Cerebellar cortex (tissue), 1 donor: ENCODE results near the gene PCP2.
A peak's percentile ranks its signal among the peaks of the same experiment; 100 is the strongest.
"Not testable (repeated sequence)": the region's sequence is repeated elsewhere in the genome, so short reads cannot be mapped to it uniquely, and the experiment has no call there.

ENCODE experiments used
- DNase-seq: peaks from one replicate; pipeline ENCODE4 v3.0.0-alpha.2; 2015; ENCODE audit warnings: low spot score

Gene PCP2

DNA sequence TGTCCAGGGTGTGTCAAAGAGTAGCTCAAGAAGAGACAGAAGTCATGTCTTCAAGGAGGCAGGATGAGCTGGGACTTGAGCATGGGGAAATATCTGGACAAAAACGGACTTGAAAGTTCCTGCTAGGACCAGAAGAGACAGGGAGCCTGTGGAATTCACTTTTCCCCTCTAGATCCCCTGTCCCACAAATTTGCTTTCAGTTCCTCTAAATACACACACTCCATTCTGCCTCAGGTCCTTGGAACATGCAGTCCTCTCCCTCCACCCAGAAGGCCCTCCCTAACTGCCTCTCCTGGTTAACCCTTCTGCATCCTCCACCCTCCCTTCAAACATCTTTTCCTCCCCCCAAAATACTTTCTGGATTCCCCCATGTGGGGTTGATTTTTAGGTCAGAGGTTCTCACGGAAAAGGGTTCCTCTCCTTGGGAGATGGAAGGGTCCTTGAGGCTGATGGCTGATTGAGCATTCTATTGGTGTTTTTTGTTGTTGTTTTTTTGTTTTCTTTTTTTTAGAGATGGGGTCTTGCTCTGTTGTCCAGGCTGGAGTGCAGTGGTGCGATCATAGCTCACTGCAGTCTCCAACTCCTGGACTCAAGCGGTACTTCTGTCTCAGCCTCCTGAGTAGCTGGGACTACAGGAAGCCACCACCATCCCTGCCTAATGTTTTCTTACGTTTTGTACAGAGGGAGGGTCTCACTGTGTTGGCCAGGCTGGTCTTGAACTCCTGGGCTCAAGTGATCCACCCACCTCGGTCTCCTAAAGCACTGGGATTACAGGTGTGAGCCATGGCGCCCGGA, 28.4 kb upstream of the PCP2 start:
- no peak for DNase-seq

DNA sequence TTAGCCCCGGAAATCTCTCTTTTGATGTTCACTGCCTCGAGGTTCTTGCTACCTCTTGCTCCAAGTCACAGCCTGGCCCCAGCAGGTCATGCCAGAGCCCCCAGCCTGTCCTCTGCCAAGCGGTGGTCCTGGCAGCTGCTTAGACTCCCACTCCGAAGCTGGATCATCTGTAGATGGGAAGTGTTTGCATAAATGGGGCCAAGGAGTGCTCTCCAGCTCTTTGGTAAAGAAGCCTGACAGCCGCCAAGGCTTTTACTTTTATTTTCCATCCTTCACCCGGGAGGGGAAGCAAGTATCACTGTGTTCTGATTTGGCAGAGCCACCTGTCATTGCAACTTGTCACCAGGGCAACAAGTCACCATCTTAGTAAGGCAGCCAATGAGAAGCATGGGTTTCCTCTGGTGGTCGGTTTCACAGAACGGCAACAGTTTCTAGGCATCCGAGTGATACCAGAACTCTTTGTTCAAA, 24.7 kb upstream of the PCP2 start:
- DNase-seq, result no peak

DNA sequence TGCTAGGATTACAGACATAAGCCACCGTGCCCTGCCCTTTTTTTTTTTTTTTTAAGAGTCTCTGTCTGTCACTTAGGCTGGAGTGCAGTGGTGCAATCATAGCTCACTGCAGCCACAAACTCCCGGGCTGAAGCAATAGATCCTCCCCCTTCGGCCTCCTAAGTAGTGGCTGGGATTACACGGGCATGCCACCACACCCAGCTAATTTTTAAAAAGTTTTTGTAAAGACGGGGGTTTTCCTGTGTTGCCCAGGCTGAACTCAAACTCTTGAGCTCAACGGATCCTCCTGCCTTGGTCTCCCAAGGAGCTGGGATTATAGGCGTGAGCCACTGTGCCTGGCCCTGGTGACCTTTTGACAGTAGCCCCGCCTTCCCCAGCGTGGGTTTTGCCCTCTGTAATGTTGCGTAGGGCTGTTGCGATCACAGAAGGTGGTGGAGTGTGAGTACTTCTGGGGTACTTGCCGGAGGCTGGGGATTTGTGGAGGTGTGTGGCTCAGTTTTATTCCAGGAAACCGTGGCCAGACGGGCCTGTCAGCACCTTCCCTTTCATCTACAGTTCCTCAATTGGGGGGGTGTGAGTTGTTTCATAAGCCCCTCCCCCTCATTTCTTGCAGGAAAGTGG, 23.7 kb upstream of the PCP2 start:
- no peak for DNase-seq

DNA sequence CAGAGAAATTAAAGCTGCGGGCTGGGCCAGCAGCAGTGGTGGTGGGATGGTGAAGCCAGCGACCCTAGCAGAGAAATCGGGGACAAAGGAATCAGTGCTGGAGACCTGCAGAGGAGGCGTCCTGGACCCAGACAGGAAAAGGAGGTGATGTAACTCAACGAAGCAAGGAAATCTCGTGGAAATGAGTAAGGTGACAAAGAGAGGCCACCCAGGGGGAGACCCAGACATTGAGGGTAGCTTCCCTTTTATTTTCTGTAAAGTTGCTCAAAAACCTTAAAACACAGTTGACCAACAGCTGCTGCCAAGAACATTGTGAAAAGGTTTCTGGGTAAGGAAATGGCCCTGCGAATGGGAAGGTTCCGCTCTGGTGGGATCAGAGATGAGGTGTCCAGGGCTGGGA, 22.1 kb upstream of the PCP2 start:
- no peak for DNase-seq

DNA sequence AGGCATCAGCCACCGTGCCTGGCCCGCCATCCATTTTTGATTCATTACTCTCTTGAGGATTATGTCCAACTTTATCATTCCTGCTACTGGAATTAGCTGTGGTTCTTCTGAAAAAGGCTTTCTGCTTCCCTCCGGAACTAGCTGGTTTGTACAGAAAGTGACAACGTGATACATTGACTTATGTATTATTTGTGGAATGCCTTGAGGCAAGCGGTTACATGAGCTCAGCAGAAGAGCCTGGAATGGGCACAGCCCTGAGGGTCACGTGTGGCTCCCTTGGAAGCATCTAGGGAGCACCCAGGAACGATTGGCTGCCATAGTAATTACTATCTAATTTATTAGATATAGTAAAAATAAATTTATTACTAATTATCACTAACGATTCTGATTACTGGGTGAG, 20.9 kb upstream of the PCP2 start:
- DNase-seq, result no peak

DNA sequence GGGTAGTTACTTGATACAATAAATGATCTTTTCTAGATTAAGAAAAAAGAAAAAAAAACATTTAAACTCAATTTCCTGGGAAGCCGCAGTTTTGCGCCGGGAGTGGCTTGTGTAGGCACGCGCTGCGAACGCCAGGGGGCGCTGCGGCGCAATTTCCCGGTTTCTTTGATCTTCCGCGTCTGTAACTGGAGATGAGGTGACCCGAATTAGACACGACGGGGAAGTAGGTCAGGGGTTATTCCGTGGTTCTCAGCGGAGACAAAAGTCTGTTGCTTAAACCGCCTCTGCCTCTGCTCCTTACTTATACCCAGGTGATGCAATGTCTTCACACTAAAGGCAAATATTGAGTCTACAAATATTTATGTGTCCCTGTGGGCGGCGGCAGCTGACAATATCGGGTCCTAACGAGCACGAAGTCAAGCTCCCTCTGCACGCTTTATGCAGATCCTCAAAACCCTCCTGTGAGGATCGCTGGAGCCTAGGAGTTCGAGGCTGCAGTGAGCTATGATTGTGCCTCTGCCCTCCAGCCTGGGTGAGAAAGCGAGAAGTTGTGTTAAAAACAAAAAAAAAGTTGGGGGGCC, 18.6 kb upstream of the PCP2 start:
- DNase-seq, result peak; percentile 73

DNA sequence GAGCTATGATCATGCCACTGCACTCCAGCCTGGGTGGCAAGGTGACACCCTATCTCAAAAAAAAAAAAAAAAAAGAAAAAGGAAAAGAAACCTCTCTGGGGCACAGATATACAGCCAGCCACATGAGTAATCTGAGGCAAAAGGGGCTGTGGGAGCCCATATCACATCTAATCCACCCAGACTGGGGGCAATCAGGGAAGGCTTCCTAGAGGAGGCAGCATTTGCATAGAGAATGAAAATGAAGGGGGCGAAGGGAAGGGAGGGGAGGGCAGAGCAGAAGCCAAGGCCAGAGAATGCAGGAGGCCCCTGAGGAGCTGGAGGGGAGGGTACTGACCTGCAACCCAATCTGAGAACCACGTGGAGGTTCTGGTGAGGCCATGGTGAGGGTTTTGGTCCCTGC, 16.6 kb upstream of the PCP2 start:
- no peak for DNase-seq

DNA sequence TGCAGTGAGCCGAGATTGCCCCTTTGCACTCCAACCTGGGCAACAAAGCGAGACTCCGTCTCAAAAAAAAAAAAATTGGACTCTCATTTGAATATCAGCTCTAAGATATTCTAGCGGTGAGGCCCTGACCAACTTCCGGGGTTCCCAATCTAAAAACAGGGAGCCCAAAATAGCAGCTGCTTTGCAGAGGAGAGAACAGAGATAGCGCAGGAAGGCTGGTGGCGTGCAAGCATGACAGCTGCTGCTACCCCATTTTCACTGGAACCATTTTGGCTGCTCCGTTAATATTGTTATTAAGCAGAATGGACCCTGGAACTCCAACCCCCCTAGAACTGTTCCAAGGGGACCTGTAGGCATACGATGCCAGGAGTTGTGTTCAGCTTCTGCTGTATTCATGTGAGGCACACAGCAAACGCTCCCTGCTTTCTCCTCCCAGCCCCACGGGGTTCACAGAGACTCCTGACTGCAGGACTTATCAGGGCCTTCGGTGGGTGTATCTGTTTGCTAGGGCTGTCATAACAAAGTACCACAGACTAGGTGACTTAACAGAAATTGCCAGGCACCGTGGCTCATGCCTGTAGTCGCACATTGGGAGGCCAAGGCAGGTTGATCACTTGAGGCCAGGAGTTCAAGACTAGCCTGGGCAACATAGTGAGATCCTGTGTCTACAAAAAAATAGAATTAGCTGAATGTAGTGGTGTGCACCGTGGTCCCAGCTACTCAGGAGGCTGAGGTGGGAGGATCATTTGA, 14.9 kb upstream of the PCP2 start:
- DNase-seq, result no peak

DNA sequence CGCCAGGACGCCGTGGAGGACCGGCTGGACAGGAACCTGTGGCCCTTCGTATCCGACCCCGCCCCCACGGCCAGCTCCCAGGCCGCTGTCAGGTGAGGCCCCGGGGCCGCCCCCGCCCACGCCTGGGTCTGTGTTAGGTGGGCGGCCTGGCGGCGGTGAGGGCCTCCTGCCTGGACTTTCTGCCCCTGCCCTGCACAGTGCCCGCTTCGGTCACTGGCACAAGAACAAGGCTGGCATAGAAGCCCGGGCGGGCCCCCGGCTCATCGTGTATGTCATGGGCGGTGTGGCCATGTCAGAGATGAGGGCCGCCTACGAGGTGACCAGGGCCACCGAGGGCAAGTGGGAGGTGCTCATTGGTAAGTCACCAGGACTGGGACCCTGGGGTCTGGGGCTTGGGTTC, 13.6 kb upstream of the PCP2 start:
- no peak for DNase-seq

DNA sequence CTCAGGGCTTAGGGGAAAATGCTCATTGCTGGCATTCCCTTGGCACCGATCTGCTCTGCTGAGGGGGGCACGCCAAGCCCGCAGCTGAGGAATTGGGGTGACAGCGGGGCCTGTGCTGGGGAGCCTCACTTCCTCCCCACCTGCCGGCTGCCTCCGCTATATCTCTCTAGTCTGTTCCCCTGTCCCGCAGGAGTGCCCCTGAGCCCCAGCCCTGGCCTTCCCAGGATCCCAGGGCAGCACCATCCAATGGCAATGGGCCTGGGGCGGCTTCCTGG, 12.8 kb upstream of the PCP2 start:
- DNase-seq, result no peak

DNA sequence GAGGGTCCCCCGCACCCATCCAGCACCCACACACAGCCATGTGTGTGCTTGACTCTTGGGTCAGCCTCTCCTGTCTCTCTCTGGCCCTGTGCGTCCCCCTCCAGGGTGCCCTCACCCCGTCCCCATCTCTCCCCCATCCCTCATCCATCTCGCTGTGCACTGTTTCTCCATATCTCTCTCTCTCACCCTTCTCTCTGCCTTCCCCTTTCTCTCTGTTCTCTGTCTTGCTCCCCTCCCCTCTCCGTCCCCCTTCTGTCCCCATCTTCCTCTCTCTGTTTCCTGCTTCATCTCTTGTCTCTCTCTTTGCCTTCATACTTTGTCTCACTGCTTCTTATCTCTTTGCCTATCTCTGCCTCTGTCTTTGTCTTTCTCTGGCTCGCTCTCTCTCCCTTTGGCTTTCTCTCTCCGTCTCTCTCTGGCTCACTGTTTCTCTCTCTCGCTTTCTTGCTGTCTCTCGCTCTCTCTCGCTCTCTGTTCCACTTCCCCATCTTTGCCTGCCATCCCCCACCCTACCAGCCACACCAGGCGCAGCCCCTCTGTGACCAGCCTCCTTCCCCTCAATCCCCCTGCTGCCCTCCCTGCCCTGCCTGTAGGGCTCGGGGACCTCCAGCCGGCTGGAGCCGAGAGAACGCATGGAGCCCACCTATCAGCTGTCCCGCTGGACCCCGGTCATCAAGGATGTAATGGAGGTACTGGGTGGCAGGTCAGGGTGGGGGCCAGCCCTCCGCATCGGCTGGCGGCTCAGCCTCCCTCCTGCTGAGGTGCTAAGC, 12.3 kb upstream of the PCP2 start:
- DNase-seq, result no peak

DNA sequence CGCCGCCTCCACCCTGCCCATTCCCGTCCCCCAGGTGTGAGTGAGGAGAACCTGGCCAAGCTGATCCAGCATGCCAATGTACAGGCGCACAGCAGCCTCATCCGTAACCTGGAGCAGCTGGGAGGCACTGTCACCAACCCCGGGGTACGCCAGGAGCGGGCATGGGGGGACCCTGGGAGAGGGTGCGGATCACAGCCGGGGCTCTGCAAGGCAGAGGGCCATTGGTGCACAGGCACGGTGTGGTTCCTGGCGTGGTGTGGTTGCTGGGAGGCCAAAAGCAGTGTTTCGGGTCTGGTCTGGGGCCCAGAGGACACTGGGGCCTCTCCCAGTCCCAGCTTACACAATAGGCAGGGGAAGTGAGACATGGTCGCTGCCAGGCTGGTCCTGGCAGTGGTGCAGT, 11.6 kb upstream of the PCP2 start:
- no peak for DNase-seq

DNA sequence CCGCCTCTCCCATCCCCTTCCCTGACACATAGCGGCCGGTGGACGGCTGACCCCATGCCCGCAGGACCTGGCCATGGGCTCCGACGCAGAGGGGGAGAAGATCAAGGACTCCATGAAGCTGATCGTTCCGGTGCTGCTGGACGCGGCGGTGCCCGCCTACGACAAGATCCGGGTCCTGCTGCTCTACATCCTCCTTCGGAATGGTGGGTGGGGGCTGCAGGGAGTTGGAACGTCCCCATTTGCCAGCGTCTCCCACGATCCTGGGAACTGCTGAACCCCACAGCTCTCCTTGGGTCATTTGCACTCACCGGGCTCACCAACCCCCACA, 11.0 kb upstream of the PCP2 start:
- DNase-seq, result no peak

DNA sequence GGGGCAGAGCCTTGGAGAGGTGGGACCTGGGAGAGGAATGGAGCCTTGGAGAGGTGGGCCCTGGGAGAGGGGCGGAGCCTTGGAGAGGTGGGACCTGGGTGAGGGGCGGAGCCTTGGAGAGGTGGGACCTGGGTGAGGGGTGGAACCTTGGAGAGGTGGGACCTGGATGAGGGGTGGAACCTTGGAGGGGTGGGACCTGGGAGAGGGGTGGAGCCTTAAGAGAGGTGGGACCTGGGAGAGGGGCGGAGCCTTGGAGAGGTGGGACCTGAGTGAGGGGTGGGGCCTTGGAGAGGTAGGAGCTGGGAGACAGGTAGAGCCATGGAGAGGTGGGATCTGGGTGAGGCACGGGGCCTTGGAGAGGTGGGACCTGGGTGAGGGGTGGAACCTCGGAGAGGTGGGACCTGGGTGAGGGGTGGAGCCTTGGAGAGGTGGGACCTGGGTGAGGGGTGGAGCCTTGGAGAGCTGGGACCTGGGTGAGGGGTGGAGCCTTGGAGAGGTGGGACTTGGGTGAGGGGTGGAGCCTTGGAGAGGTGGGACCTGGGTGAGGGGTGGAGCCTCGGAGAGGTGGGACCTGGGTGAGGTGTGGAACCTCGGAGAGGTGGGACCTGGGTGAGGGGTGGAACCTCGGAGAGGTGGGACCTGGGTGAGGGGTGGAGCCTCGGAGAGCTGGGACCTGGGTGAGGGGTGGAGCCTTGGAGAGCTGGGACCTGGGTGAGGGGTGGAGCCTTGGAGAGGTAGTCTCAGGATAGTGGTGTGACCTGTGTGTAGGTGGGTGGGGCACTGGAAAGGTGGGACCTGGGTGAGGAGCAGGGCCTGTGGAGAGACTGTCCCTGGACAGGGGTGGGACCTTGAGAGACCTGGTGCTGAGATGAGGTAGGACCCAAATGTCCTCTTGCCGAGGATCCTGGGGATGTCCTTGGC, 10.4 kb upstream of the PCP2 start:
- DNase-seq, result not testable (repeated sequence)

DNA sequence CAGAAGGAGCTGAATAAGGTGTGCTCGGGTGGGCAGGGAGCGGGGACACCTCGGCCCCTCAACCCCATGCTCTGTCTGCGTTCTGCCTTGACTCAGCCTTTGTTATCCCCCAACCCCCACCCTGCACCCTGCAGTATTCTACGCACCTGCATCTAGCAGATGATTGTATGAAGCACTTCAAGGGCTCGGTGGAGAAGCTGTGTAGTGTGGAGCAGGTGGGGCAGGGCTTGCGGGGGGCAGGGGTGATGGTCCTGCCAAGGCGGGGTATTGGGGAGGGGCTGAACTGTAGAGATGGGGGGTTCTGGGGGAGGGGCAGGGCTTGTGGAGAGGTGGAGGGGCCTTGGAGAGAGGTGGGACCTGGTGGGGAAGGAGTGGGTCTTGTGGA, 9.5 kb upstream of the PCP2 start:
- no peak for DNase-seq

DNA sequence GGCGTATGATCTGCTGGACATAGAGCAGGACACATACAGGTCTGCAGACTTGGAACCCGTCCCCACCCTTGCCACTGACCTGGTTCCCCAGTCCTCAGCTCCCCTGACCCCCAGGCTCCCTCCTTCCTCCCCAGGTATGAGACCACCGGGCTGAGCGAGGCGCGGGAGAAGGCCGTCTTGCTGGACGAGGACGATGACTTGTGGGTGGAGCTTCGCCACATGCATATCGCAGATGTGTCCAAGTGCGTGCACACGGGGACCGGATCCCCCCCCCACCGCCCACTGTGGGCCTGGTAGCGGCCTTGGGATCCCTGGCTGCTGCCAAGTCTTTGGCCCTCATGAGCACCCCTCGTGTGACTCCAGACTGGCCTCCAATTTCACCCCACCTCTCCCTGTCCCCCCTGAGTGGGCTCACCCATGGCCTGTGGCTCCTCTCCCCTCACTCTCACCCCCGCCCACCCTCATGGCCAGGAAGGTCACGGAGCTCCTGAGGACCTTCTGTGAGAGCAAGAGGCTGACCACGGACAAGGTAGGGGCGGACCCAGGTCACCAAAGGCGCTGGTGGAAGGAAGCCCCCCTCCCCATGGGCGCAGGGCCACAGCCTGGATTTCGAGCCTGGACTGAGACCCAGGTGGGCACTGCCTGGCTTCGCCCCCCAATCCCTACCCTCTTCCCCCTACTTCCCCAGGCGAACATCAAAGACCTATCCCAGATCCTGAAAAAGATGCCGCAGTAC, 8.9 kb upstream of the PCP2 start:
- no peak for DNase-seq

DNA sequence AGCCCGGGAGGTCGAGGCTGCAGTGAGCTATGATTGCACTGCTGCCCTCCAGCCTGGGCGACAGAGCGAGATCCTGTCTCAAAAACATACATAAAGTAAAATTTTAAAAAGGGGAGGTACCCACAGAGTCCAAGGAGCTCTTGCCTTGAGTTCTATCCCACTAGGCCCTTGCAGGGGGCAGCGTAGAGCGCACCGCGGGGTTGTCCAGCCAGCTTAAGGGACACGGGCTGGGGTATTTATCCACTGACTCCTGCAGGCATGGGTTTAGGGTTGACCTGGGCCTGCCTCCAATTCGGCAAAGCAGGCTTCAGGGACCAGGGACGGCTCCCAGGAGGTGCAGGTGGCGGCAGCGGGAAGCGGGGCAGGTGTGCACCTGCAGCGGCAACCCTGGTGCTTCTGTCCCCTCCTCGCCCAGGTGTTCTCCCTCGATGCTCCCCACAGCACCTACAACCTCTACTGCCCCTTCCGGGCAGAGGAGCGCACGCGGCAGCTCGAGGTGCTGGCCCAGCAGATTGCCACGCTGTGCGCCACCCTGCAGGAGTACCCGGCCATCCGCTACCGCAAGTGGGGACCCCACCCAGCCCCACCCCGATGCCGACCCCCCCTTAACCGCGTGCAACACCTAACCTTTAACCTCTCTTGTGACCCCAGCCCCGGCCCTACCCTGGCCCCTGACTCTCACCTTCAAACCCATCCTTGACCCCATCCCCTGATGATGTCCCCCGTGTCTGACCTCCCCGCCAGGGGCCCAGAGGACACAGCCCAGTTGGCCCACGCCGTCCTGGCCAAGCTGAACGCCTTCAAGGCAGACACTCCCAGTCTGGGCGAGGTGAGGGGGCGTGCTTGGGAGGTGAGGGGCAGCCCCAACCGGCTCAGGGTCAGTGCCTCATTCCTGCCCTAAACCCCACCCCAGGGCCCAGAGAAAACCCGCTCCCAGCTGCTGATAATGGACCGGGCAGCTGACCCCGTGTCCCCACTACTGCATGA, 8.1 kb upstream of the PCP2 start:
- DNase-seq, result no peak

DNA sequence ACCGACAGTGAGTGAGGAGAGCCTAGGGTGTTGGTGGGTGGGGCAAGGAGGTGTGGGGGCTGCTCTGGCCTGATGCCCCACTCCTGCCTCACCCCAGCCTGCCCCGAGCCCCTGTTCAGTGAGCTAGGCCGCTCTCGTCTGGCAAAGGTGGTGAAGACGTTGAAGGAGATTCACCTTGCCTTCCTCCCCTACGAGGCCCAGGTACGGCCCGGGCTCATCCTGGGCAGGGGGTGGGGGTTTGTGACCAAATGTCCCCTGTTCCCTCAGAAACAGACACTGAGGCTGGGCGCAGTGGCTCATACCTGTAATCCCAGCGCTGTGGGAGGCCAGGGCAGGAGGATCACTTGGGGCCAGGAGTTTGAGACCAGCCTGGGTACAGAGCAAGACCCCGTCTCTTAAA, 7.3 kb upstream of the PCP2 start:
- DNase-seq, result no peak

DNA sequence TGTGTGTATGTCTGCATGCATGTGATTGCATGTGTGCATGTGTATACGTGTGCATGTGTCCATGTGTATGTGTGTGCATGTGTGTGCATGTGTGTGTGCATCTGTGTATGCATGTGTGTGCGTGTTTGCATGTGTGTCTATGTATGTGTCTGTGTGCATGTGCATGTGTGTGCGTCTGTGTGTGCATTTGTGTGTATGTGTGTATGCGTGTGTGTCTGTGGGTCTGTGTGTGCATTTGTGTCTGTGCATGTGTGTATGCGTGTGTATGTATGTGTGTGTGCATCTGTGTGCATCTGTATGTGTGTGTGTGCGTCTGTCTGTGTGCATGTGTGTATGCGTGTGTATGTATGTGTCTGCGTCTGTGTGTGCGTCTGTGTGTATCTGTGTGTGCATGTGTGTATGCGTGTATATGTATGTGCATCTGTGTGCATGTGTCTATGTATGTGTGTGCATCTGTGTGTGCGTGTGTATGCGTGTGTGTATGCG, 6.4 kb upstream of the PCP2 start:
- no peak for DNase-seq
